Measurements from ENCODE around the gene INO80.

DNA sequence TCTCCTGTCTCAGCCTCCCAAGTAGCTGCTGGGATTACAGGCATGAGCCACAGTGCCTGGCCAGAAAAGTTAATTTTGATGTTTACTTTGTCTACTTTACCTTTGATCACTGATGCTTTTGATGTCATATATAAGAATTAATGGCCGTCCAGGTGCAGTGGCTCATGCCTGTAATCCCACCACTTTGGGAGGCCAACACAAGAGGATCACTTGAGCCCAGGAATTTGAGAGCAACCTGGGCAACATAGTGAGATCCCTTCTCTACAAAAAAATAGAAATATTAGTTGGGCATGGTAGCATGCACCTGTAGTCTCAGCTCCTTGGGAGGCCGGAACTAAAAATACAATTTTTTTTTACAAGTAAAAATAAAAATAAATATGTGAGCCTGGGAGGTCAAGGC is 6.8 kb upstream of the INO80 start:
- TF ChIP-seq, protein P1, sequence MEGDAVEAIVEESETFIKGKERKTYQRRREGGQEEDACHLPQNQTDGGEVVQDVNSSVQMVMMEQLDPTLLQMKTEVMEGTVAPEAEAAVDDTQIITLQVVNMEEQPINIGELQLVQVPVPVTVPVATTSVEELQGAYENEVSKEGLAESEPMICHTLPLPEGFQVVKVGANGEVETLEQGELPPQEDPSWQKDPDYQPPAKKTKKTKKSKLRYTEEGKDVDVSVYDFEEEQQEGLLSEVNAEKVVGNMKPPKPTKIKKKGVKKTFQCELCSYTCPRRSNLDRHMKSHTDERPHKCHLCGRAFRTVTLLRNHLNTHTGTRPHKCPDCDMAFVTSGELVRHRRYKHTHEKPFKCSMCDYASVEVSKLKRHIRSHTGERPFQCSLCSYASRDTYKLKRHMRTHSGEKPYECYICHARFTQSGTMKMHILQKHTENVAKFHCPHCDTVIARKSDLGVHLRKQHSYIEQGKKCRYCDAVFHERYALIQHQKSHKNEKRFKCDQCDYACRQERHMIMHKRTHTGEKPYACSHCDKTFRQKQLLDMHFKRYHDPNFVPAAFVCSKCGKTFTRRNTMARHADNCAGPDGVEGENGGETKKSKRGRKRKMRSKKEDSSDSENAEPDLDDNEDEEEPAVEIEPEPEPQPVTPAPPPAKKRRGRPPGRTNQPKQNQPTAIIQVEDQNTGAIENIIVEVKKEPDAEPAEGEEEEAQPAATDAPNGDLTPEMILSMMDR (IDR thresholded peaks at IDR 0.05): no peak
- no peak for TF ChIP-seq POLR2A (IDR thresholded peaks at IDR 0.05)
- TF ChIP-seq EP300 (IDR thresholded peaks at IDR 0.05): no peak
